Aorta (tissue), 5 donors: ENCODE results near the gene ARHGAP15. TPM values are rescaled to one million over a fixed set of nuclear protein-coding genes. Genes with fewer than 3 reads are reported as not detected.

Source experiments
- ATAC-seq: fragments of 200-7000 bp; cut with Tn5 transposase; one replicate; pipeline ENCODE4 v1.9.1; 2022; ENCODE audit warnings: moderate library complexity; ENCODE audit not compliant: low FRiP score
- DNase-seq, 2 donors: peaks; one replicate each; pipeline ENCODE4 v3.0.0-alpha.2; 2020
- H3K27ac ChIP-seq, 2 donors: one replicate each; pipeline ENCODE4 v1.5.1; 2013; ENCODE audit warnings: low read length in 2 of 2, mild to moderate bottlenecking in 2 of 2, moderate library complexity in 2 of 2, control low read depth in 1 of 2, inconsistent platforms in 1 of 2, low read depth in 1 of 2
- H3K27me3 ChIP-seq, 2 donors: one replicate each; pipeline ENCODE4 v1.6.1; 2013; ENCODE audit warnings: control low read depth in 1 of 2, low read length in 1 of 2, mild to moderate bottlenecking in 1 of 2, moderate library complexity in 1 of 2; ENCODE audit not compliant: insufficient read depth in 2 of 2, control insufficient read depth in 1 of 2
- H3K36me3 ChIP-seq, 2 donors: one replicate each; pipeline ENCODE4 v1.6.1; 2013; ENCODE audit warnings: control low read depth in 1 of 2, low read length in 1 of 2, mild to moderate bottlenecking in 1 of 2; ENCODE audit not compliant: insufficient read depth in 2 of 2, control insufficient read depth in 1 of 2
- H3K4me1 ChIP-seq, 2 donors: one replicate each; pipeline ENCODE4 v1.6.1; 2013; ENCODE audit warnings: low read length in 2 of 2, control low read depth in 1 of 2, mild to moderate bottlenecking in 1 of 2, moderate library complexity in 1 of 2; ENCODE audit not compliant: insufficient read depth in 2 of 2, control insufficient read depth in 1 of 2
- H3K4me3 ChIP-seq, 2 donors: one replicate each; pipeline ENCODE4 v1.5.1; 2013; ENCODE audit warnings: low read length in 2 of 2, control low read depth in 1 of 2, mild to moderate bottlenecking in 1 of 2
- H3K9me3 ChIP-seq: one replicate; pipeline ENCODE4 v1.6.1; 2013; ENCODE audit warnings: mild to moderate bottlenecking, low read length; ENCODE audit not compliant: control insufficient read depth
- WGBS, 2 donors: extraction: QIAGEN DNeasy Blood & Tissue Kit; methylation state at CpG; one replicate each; pipeline ENCODE4 v1.1.7; 2013; 5-methylcytosine and 5-hydroxymethylcytosine counted together
- intact Hi-C, 2 donors: fragments of 100-400 bp; cut with DNase I; formaldehyde crosslinking; loops; one replicate each; pipeline versions ENCODE4 v1.14.2 to v1.15.0; 2022
- polyA plus RNA-seq, 2 donors: library from polyadenylated mRNA; stranded (reverse); fragments of 200-250 nt; gene quantifications; one replicate each; pipeline ENCODE4 v1.2.3, GENCODE V29; 2013
- total RNA-seq, 2 donors: library from RNA; stranded (reverse); fragmentation: NEBNext Ultra II Directional; extraction: Animal tissue kit (Norgen Biotek cat#: 25700); gene quantifications; one replicate each; pipeline ENCODE4 v1.2.1, GENCODE V29; 2021
- donor health status: healthy with polysubstance abuse.
- donor health status: Bipolar disorder and iron deficiency.
- donor health status: DM: no; HTN: no; CAD: no.
- donor health status: DM: no; HTN: no; CAD: no.
- donor health status: DM: yes; HTN: yes; CAD: no.

The ARHGAP15 gene
- total and polyA plus RNA-seq, 4 donors: 9.8 to 26.2 (median 12.8) TPM

GRCh38 chr2:143440411-143441012 is 311.3 kb downstream of the ARHGAP15 start:
- intact Hi-C loops: no loop called here
- ATAC-seq: no peak
- H3K4me1 ChIP-seq: peaks cover 0 to 2% of the 10 kb centered on the region in 2 donors
- H3K27ac ChIP-seq: no peak overlapping the region
- peaks cover 0 to 2% of the 10 kb centered on the region in 2 donors for H3K27me3 ChIP-seq
- no peaks in the 10 kb centered on the region for H3K36me3 ChIP-seq
- 31 to 34% methylated on average over 5 of the region's 5 CpGs for WGBS, 2 donors
- no peak for DNase-seq
- no peak overlapping the region for H3K4me3 ChIP-seq
- no peaks in the 10 kb centered on the region for H3K9me3 ChIP-seq

- peaks cover 0 to 2% of the 10 kb centered on the region in 2 donors for H3K4me1 ChIP-seq
- no peak overlapping the region for H3K4me3 ChIP-seq
- intact Hi-C loops: no loop called here
- peaks cover 0 to 1% of the 10 kb centered on the region in 2 donors for H3K27me3 ChIP-seq
- H3K9me3 ChIP-seq: no peaks in the 10 kb centered on the region
- ATAC-seq (peak; percentile 72), DNase-seq (no peak)
- H3K36me3 ChIP-seq: no peaks in the 10 kb centered on the region
- 72 to 80% methylated on average over 6 of the region's 6 CpGs for WGBS, 2 donors
- no peak overlapping the region for H3K27ac ChIP-seq
Observed at GRCh38 chr2:143442193-143442592, 313.0 kb downstream of the ARHGAP15 start.

- no peaks in the 10 kb centered on the region for H3K9me3 ChIP-seq
- no peaks in the 10 kb centered on the region for H3K4me1 ChIP-seq
- WGBS, 2 donors: 76 to 80% methylated on average over 4 of the region's 4 CpGs
- no peaks in the 10 kb centered on the region for H3K27me3 ChIP-seq
- H3K4me3 ChIP-seq: no peak overlapping the region
- no peaks in the 10 kb centered on the region for H3K36me3 ChIP-seq
- intact Hi-C loops: no loop called here
- no peak overlapping the region for H3K27ac ChIP-seq
- ATAC-seq (no peak), DNase-seq (no peak)
Observed at GRCh38 chr2:143451642-143452281, 322.5 kb downstream of the ARHGAP15 start.

GRCh38 chr2:143452817-143453451 is 323.7 kb downstream of the ARHGAP15 start:
- H3K27me3 ChIP-seq: no peaks in the 10 kb centered on the region
- H3K4me3 ChIP-seq: no peak overlapping the region
- intact Hi-C loops: no loop called here
- no peaks in the 10 kb centered on the region for H3K4me1 ChIP-seq
- ATAC-seq: no peak
- no peak overlapping the region for H3K27ac ChIP-seq
- no peak for DNase-seq
- H3K9me3 ChIP-seq: no peaks in the 10 kb centered on the region
- no peaks in the 10 kb centered on the region for H3K36me3 ChIP-seq
- WGBS, 2 donors: 88 to 91% methylated on average over 3 of the region's 3 CpGs

GRCh38 chr2:143453981-143454511 is 324.8 kb downstream of the ARHGAP15 start:
- 98 to 99% methylated on average over 2 of the region's 2 CpGs for WGBS, 2 donors
- DNase-seq (no peak), ATAC-seq (no peak)
- no peaks in the 10 kb centered on the region for H3K36me3 ChIP-seq
- H3K4me1 ChIP-seq: no peaks in the 10 kb centered on the region
- intact Hi-C loops: no loop called here
- H3K4me3 ChIP-seq: no peak overlapping the region
- no peaks in the 10 kb centered on the region for H3K27me3 ChIP-seq
- no peak overlapping the region for H3K27ac ChIP-seq
- no peaks in the 10 kb centered on the region for H3K9me3 ChIP-seq

- Histone ChIP-seq H3K36me3 (no peaks in the 10 kb centered on the region), H3K27ac (no peak overlapping the region), H3K4me1 (no peaks in the 10 kb centered on the region), H3K4me3 (no peak overlapping the region), H3K9me3 (no peaks in the 10 kb centered on the region), H3K27me3 (no peaks in the 10 kb centered on the region)
- DNase-seq (no peak), ATAC-seq (no peak)
- 94 to 99% methylated on average over 3 of the region's 3 CpGs for WGBS, 2 donors
- intact Hi-C loops: no loop called here
Observed at GRCh38 chr2:143455317-143455716, 326.1 kb downstream of the ARHGAP15 start.

GRCh38 chr2:143458258-143459190 is 329.3 kb downstream of the ARHGAP15 start:
- H3K27me3 ChIP-seq: no peaks in the 10 kb centered on the region
- no peak overlapping the region for H3K4me3 ChIP-seq
- intact Hi-C loops: no loop called here
- 96 to 98% methylated on average over 7 of the region's 7 CpGs for WGBS, 2 donors
- no peaks in the 10 kb centered on the region for H3K9me3 ChIP-seq
- no peaks in the 10 kb centered on the region for H3K36me3 ChIP-seq
- ATAC-seq: no peak
- DNase-seq: no peak
- H3K27ac ChIP-seq: peak overlapping the region in 1 of 2 donors; percentile 10
- no peaks in the 10 kb centered on the region for H3K4me1 ChIP-seq

GRCh38 chr2:143460382-143460781 is 331.2 kb downstream of the ARHGAP15 start:
- Histone ChIP-seq H3K27ac (no peak overlapping the region), H3K27me3 (no peaks in the 10 kb centered on the region), H3K4me3 (no peak overlapping the region), H3K4me1 (no peaks in the 10 kb centered on the region), H3K9me3 (no peaks in the 10 kb centered on the region), H3K36me3 (no peaks in the 10 kb centered on the region)
- ATAC-seq (no peak), DNase-seq (no peak)
- intact Hi-C loops: no loop called here
